Thoracic aorta (tissue), 2 donors: ENCODE results near the gene OR2L5. TPM values are rescaled to one million over a fixed set of nuclear protein-coding genes. Genes with fewer than 3 reads are reported as not detected.

Source experiments
- ATAC-seq: fragments of 150-250 bp; one replicate; pipeline ENCODE4 v1.8.0; 2017; ENCODE audit warnings: low read depth; ENCODE audit not compliant: insufficient number of reproducible peaks, low FRiP score
- DNase-seq: peaks from one replicate; pipeline ENCODE4 v3.0.0-alpha.2; 2020; ENCODE audit warnings: low spot score
- H3K27ac ChIP-seq, 2 donors: fragments of 200-600 bp; sonication (generic); 1 replicate in 1 of 2; 2 replicates in 1 of 2; pipeline ENCODE4 v1.5.1; 2016; ENCODE audit warnings: mild to moderate bottlenecking in 2 of 2, moderate library complexity in 2 of 2
- H3K27me3 ChIP-seq: fragments of 200-600 bp; sonication (generic); replicated peaks from 2 replicates; pipeline ENCODE4 v1.6.0; 2016; ENCODE audit warnings: mild to moderate bottlenecking; ENCODE audit not compliant: insufficient read depth
- H3K36me3 ChIP-seq: fragments of 200-600 bp; sonication (generic); one replicate; pipeline ENCODE4 v1.5.1; 2016
- H3K4me1 ChIP-seq, 2 donors: fragments of 200-600 bp; sonication (generic); 1 replicate in 1 of 2; 2 replicates in 1 of 2; pipeline versions ENCODE4 v1.5.1 to v1.6.0; 2016; ENCODE audit warnings: low read depth in 2 of 2, mild to moderate bottlenecking in 1 of 2; ENCODE audit not compliant: control insufficient read depth in 1 of 2
- H3K4me3 ChIP-seq: fragments of 200-600 bp; sonication (generic); 2 replicates; pipeline ENCODE4 v1.5.1; 2016; ENCODE audit warnings: mild to moderate bottlenecking
- H3K9me3 ChIP-seq: fragments of 200-600 bp; sonication (generic); 2 replicates; pipeline ENCODE4 v1.5.1; 2016
- total RNA-seq, 2 donors: library from RNA; depleted of rRNA; stranded (reverse); fragments of >200 nt; gene quantifications; one replicate each; pipeline versions ENCODE4 v1.1.0 to v1.2.3, GENCODE V29; 2016
- TF ChIP-seq, protein P1 (sequence below): fragments of 200-600 bp; sonication (generic); IDR thresholded peaks from one replicate; pipeline ENCODE4 v1.5.1; 2019; ENCODE audit warnings: antibody characterized with exemption

The OR2L5 gene
- total RNA-seq, 2 donors from 2014 or later: not detected

DNA sequence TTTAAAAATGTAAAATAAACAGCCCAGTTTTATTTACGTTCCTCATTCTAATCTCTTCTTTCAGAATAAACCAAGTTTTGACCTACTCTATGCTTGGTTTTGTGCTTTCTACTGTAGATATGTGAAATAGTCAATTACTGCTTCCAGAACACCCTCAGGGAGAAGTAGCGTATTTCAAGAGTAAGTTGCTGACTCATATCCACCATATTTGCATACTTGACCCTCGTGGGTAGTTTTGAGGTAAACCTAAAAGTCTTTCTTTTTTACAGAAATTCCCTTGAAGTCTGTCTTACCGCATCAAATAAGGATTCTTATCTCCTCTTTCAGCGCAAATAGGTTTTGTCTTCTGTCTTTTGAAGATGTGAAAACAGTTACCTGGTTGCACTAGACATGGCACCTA, 31.7 kb downstream of the OR2L5 start:
- Histone ChIP-seq H3K27ac (no peak overlapping the region), H3K36me3 (no peaks in the 10 kb centered on the region), H3K4me1 (no peaks in the 10 kb centered on the region), H3K9me3 (no peaks in the 10 kb centered on the region), H3K27me3 (no peaks in the 10 kb centered on the region), H3K4me3 (no peak overlapping the region)
- TF ChIP-seq, protein P1, sequence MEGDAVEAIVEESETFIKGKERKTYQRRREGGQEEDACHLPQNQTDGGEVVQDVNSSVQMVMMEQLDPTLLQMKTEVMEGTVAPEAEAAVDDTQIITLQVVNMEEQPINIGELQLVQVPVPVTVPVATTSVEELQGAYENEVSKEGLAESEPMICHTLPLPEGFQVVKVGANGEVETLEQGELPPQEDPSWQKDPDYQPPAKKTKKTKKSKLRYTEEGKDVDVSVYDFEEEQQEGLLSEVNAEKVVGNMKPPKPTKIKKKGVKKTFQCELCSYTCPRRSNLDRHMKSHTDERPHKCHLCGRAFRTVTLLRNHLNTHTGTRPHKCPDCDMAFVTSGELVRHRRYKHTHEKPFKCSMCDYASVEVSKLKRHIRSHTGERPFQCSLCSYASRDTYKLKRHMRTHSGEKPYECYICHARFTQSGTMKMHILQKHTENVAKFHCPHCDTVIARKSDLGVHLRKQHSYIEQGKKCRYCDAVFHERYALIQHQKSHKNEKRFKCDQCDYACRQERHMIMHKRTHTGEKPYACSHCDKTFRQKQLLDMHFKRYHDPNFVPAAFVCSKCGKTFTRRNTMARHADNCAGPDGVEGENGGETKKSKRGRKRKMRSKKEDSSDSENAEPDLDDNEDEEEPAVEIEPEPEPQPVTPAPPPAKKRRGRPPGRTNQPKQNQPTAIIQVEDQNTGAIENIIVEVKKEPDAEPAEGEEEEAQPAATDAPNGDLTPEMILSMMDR: no peak
- ATAC-seq (no peak), DNase-seq (no peak)

DNA sequence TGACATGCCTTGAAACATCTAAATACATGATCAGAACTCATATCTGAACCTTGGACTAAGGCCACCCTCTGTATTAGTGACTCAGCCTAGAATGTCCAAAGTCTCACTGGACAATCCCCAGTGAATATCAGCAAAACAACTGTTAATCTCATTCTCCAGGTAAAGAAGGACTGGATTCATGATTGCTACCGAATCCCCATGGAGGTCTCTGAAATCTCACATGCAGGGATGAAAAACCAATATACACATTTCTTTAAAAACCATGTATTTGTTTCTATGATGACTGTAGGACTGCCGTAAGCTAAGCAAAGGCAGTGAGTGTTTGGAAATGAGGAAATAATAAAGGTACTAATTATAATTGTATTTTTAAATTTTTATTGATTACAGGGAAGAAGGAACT, 33.1 kb downstream of the OR2L5 start, which contains the start of gene OR2L3:
TSS of gene OR2L3 (plus strand) at position 301 of the 400 bp plus-strand sequence. CDS start 13,846 bp downstream, outside the sequence.
- DNase-seq: no peak
- H3K4me1 ChIP-seq: no peaks in the 10 kb centered on the region
- no peak within 1 kb of the TSS for H3K4me3 ChIP-seq
- TF ChIP-seq, protein P1: no peak
- no peaks in the 10 kb centered on the region for H3K36me3 ChIP-seq
- H3K27ac ChIP-seq: no peak within 1 kb of the TSS
- H3K9me3 ChIP-seq: no peaks in the 10 kb centered on the region
- H3K27me3 ChIP-seq: no peaks in the 10 kb centered on the region
- ATAC-seq: no peak

DNA sequence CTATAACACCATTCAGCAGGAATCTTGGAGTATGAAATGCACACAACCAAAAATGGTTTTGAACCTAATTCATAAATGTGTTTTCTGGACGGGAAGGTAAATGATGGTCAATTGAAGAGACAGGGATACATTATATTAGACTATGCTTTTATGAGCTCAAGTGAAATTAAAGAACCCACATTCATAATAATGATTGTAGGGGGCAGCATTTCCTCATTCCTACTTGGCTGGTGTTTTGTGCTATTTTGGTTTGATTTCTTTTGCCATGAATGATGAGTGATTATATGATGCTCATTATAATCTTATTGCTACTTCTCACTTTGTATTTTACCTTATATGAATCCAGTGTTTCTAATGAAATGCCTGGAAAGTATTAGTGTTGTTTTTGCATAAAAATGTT, 33.5 kb downstream of the OR2L5 start:
- no peaks in the 10 kb centered on the region for H3K27me3 ChIP-seq
- no peak overlapping the region for H3K27ac ChIP-seq
- H3K4me3 ChIP-seq: no peak overlapping the region
- TF ChIP-seq, protein P1: no peak
- H3K36me3 ChIP-seq: no peaks in the 10 kb centered on the region
- H3K9me3 ChIP-seq: no peaks in the 10 kb centered on the region
- DNase-seq (no peak), ATAC-seq (no peak)
- H3K4me1 ChIP-seq: no peaks in the 10 kb centered on the region

DNA sequence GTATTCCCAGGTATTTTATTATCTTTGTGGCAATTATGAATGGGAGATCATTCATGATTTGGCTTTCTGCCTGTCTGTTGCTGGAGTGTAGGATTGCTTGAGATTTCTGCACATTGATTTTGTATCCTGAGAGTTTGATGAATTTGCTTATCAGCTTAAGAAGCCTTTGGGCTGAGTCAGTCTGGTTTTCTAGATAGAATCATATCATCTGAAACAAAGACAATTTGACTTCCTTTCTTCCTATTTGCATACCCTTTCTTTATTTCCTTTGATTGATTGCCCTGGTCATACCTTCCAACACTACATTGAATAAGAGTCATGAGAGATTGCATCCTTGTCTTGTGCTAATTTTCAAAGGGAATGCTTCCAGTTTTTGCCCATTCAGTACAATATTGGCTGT, 41.2 kb downstream of the OR2L5 start:
- Histone ChIP-seq H3K4me1 (no peaks in the 10 kb centered on the region), H3K36me3 (no peaks in the 10 kb centered on the region), H3K27ac (no peak overlapping the region), H3K9me3 (no peaks in the 10 kb centered on the region), H3K27me3 (no peaks in the 10 kb centered on the region), H3K4me3 (no peak overlapping the region)
- no peak for DNase-seq
- TF ChIP-seq, protein P1: no peak
- no peak for ATAC-seq

DNA sequence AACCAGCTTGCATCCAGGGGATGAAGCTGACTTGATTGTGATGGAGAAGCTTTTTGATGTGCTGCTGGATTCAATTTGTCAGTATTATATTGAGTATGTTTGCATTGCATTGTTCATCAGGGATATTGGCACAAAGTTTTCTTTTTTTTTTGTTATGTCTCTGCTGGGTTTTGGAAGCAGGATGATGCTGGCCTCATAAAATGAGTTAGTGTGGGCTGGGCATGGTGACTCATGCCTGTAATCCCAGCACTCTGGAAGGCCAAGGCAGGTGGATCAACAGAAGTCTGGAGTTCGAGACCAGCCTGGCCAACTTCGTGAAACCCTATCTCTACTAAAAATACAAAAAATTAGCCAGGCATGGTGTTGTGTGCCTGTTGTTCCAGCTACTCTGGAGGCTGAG, 41.8 kb downstream of the OR2L5 start:
- Histone ChIP-seq H3K36me3 (no peaks in the 10 kb centered on the region), H3K4me3 (no peak overlapping the region), H3K4me1 (no peaks in the 10 kb centered on the region), H3K27me3 (no peaks in the 10 kb centered on the region), H3K27ac (no peak overlapping the region), H3K9me3 (no peaks in the 10 kb centered on the region)
- DNase-seq (no peak), ATAC-seq (no peak)
- TF ChIP-seq, protein P1: no peak
